Stimulated activated CD4-positive, alpha-beta T cell treated with anti-CD3 and anti-CD28 coated beads, Interleukin-2, amount 100 ng/mL, for 48 hours (primary cell): Measurements from ENCODE around the gene EIF6.
"Not testable (repeated sequence)": the region's sequence is repeated elsewhere in the genome, so short reads cannot be mapped to it uniquely, and the experiment has no call there.

Source experiments
- DNase-seq, 2 donors: peaks; one replicate each; pipeline ENCODE4 v3.0.0-alpha.2; 2020

The EIF6 gene

GRCh38 chr20:35254448-35254999, 30.0 kb downstream of the EIF6 start:
- no peak for DNase-seq

GRCh38 chr20:35253010-35253409, 31.6 kb downstream of the EIF6 start:
- no peak for DNase-seq

- not testable (repeated sequence) for DNase-seq
Observed at GRCh38 chr20:35252598-35252997, 32.0 kb downstream of the EIF6 start.

GRCh38 chr20:35252037-35252461, 32.5 kb downstream of the EIF6 start:
- no peak for DNase-seq

GRCh38 chr20:35251613-35251940, 33.0 kb downstream of the EIF6 start:
- DNase-seq = no peak

GRCh38 chr20:35248641-35249475, 35.7 kb downstream of the EIF6 start:
- DNase-seq = no peak

- no peak for DNase-seq
Observed at GRCh38 chr20:35246723-35247122, 37.8 kb downstream of the EIF6 start.

GRCh38 chr20:35243986-35244385, 40.6 kb downstream of the EIF6 start:
- no peak for DNase-seq

GRCh38 chr20:35243317-35243716, 41.3 kb downstream of the EIF6 start:
- DNase-seq = no peak

- no peak for DNase-seq
Observed at GRCh38 chr20:35240811-35241293, 43.7 kb downstream of the EIF6 start.

- DNase-seq = no peak
Observed at GRCh38 chr20:35240083-35240810, 44.3 kb downstream of the EIF6 start.

GRCh38 chr20:35238735-35239134, 45.8 kb downstream of the EIF6 start:
- no peak for DNase-seq

GRCh38 chr20:35238170-35238569, 46.4 kb downstream of the EIF6 start:
- DNase-seq = no peak

- DNase-seq = no peak
Observed at GRCh38 chr20:35237486-35237885, 47.1 kb downstream of the EIF6 start.

- DNase-seq = no peak
Observed at GRCh38 chr20:35235881-35236280, 48.7 kb downstream of the EIF6 start.

GRCh38 chr20:35232575-35232974, 52.0 kb downstream of the EIF6 start:
- no peak for DNase-seq
